ENCODE measurements around the gene LRRC30.

LRRC30 gene

DNA sequence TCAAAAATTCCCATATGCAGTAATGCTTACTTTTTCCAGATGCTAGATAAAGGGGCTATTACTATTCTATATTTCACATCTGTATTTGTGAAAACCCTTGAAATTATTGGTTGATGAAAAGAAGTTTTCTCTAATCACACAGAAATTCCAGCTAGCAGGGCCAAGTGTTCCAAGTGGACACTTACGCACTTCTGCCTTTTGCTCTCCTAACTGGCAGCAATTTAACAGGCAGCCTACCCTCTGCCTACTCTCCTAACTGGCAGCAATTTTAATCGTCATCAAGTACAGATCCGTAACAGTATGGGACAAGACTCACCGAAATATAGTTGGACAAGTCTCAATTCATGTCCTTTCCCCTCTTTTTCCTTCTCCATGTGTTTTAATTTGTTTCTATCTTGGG is 12.0 kb downstream of the LRRC30 start:
- no peak for DNase-seq

DNA sequence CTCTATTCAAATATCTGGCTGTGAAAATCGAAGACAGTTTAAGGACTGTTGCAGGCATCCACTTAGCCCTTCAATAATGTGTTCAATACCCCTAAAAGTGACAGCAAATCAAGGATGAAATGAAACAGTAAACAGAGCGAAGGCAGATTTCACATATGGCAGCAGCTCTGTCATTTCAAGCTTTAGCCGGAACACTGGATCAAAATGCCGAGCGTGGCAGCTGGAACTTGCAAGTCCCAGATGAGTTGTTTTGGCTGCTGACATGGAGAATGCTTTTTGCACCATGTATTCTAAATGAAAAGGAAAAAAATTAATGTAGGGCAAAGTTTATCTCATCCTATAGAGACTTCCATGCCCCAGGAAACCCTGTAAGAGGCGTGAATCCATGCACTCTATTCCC is 18.0 kb downstream of the LRRC30 start:
- DNase-seq, result no peak

DNA sequence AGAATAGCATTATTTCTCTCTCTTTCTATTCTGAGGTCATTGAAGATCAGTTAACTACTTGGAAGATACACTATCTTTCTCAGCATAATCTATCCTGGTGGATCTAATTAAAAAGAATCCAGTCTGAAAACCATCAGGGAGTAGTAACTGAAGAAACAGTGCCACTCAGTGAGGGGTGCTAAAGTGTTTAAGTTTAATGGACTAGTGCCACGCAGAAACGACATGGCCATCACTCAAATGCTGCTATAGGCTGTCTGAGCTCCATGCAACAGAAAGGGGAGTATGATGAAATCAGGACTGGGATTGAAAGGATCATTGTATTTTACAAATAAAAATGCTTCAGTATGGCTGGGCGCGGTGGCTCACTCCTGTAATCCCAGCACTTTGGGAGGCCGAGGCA is 23.3 kb downstream of the LRRC30 start:
- DNase-seq, result no peak

DNA sequence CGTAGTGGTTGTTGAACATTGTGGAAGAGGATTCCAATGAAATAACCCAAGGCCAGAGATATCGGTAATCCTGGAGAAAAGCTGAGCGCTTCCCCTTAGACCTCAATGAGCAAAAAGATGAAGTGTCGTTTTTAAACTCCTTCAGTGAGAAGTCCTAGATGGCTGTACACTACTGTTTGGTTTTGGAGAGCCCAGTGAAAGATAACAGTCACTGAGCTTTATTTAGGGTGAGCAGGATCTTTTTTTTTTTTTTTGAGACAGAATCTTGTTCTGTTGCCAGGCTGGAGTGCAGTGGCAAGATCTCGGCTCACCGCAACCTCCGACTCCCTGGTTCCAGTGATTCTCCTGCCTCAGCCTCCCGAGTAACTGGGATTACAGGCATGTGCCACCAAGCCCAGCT is 24.2 kb downstream of the LRRC30 start:
- no peak for DNase-seq

DNA sequence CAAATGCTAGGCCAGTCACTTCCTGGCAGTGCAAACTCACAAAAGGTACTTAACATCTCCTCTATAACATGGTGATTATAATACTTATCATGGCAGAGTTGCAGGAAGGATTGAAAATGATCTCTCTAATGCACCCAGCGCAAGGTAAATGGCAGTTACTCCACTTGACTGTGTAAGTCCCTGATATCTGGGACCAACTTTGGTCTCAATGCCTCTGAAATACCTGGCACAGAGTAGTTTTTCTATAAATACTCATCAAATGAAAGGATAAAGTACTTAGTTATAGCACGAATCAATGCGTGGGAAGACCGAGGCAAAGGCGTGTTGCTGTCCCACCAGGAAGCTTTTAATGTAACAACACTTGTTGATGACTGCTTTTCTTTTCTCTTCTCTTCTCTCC is 24.8 kb downstream of the LRRC30 start:
- DNase-seq, result no peak

DNA sequence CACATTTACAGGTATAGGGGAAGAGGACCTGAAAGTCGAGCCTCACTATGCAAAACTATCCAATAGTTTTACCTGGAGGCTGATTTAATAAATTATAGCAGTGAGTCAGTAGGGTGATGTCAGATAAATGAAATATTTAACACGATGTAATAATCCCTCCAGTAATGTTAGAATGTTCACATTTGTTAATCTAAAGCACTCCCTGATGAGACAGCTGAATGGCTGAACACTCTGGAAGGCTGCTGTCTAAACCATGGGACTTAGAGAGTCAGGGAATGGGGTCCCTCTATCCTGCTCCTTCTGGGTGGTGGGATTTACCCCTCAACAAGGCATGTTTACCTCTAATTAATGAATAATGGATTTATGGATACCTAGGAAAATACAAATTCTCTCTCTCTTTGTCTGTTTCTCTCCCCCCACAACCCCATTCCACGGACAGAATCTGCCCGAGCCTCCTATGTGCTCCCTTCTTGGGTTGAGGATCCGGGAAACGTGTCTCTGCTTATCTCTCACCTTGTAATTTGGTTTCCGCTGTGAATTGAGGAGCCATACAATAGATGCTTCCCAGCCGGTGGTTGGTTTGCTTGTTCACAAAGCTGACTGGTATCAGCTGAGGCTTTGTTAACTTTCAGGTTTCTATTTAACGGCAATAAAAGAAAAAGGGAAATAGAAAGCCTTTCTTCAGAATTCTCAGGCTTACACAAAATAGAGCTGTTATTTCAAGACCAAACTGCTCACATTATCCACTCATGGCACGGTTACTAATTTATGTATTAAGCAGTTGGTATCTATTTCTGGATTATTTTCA is 25.9 kb downstream of the LRRC30 start:
- no peak for DNase-seq

DNA sequence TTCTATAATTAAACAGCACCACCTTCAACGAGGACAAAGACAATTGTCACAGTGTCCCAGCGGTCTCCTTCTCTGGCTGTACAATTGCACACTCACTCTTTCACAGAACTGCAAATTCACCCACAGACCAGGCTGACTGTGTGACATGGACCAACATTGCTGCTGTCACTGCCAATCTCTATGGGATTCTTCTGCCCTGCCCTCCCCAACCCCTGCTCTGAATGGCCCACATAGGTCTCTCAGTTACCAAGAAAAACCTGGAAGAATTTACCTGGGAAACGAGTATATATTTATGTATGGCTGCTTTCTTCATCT is 26.5 kb downstream of the LRRC30 start:
- no peak for DNase-seq

DNA sequence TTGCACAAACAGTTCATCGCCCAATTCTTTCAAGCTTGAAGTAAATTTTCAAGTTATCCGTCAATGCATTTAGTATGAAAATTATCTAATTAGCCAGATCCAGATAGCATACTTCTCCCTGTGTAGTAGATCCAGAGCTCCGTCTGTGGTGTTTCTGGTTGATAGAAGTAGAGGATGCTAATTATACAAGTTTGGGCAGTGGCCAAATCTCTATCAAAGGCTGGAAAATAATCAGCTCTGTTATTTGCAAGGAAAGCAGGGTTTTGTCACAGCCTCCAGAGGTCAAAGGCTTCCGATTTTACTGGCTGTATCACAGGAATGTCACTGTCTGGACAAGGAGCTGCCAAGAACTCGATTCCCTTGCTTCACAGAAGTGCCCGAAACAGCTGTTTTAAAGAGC is 28.6 kb downstream of the LRRC30 start:
- DNase-seq, result no peak

DNA sequence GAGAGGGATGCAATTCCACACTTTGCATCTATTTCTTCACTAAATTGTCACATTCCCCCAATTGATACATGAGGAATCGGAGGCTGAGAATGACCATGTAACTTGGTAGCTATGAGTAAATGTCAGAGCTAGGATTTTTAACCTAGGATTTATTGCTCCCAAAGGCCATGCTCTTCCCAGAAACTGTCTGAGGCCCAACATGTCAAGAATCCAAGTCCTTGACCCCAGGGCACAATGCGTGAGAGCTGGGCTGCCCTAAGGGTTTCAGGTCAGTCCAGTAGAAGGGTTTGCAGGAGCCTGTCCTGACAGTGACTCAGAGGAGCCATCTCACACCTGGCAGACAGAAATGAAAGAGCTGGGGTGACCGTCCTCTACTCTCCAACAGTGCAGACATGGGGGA is 30.3 kb downstream of the LRRC30 start:
- no peak for DNase-seq

DNA sequence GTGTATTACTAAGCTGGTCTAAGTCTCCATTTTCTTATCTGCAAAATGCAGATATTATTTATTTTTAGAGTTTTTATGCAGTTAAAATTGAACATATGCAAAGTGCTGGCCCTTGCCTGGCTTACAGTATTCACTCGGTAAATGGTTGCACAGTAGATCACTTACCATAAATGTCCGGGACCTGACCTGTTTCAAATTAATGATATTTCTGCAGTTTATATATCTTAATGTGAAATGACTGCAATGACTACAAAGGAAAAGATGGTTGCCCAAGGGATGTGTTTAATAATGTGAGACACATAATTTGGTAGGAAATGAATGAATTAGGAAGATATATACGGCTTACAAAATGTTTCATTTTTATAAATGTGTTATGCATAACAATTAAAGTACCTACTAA is 37.1 kb downstream of the LRRC30 start:
- no peak for DNase-seq

DNA sequence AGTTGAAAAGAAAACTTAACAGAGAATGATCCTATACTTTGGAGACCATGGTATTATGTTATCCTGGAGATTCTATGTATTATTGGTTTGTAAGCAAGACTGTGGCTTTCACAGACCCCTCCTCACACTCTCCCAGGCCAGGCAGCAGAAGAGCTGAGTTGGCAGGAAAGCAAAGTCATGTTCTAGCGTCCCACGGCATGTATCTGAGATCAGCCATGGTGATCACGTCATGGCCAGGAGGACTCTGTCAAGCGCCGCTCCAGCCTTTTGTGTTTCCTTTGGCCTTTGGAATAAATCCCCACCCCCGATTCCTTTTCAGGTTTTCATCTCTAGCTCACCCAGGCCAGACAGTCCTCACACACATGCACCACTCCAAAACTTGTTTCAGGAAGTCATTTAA is 39.1 kb downstream of the LRRC30 start:
- DNase-seq, result no peak

DNA sequence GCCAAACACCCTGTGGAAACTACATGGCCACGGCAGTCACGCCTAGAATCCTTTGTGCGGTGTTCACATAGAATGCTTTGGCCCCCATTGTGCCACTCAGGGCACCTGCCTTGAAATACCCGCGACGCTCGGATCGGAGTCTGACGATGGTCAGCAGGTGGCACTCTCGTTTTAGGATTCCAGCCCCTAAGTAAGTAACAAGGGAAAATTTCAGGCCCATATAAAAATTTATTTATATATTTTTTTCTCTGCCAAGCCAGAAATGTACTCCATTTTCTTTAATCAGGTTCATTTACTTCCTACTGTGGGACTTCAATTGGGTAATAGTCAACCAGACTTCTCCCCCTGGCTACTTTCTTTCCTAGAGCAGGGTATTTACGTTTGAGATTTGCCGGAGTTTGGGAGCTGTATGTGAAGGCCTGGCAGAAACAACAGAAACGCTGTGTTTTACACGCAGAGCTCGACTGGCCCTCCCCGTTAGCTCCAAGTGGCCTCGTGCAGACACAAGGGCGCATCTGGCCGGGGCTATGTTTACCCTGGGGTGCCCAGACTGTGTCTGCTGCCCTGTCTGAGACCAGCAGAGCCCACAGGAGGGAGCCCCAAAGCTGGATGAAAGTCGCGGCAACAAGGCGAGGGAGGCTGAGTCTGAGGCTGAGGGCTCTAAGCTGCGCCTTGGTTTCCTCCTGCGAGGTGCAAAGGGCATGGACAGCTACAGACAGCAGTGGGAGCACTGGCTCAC is 41.6 kb downstream of the LRRC30 start:
- DNase-seq, result peak; percentile 44

DNA sequence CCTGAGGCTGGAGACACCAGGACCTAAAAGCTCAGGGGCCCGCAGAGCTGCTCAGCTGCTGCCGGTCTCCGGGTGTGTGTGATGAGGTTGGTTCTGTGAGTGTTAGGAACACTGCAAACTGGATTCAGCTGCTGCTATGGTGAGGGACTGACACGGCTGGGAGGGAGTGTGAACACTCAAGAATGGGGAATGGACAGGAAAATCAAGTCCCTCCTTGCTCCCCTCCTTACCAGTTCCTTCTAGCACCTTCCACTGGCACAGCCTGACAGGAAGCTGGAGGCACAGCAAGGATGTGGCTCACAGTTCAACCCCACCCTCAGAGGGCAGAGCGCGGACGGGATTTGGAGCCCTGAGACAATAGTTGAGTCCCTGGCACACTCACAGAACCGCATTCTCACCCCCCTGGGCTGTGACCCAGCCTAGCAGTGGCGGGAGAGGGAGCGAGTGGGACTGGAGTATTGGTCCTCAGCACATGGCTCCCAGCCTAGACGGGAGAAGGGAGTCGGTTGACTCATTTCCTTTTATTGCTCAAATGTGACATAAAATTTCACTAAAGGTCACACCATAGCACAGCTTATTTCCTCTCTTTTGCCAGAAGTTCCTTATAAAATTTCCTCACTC is 42.5 kb downstream of the LRRC30 start:
- no peak for DNase-seq

DNA sequence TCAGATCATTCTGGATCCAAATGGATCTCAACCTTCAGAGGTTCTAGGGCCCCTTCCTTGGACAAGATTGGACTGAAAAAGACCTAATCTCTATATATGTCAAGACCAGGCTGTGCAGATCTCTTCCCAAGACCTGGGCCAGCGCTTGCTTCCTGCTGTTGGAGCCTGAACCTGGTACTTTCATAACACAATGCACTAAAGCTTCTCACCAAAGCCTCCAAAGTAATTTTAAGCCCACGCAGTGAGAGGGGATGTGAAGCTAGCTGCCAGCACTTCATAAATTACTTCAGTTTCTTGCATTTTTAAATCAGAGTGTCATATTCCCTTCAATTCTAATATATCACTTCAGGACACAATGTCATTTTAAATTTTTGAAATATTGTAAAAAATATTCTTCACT is 50.7 kb downstream of the LRRC30 start:
- DNase-seq, result no peak
